ENCODE results near the gene ABCA5. TPM values are rescaled to one million over a fixed set of nuclear protein-coding genes. Genes with fewer than 3 reads are reported as not detected.
A peak's percentile ranks its signal among the peaks of the same experiment; 100 is the strongest.

ABCA5 gene, protein sequence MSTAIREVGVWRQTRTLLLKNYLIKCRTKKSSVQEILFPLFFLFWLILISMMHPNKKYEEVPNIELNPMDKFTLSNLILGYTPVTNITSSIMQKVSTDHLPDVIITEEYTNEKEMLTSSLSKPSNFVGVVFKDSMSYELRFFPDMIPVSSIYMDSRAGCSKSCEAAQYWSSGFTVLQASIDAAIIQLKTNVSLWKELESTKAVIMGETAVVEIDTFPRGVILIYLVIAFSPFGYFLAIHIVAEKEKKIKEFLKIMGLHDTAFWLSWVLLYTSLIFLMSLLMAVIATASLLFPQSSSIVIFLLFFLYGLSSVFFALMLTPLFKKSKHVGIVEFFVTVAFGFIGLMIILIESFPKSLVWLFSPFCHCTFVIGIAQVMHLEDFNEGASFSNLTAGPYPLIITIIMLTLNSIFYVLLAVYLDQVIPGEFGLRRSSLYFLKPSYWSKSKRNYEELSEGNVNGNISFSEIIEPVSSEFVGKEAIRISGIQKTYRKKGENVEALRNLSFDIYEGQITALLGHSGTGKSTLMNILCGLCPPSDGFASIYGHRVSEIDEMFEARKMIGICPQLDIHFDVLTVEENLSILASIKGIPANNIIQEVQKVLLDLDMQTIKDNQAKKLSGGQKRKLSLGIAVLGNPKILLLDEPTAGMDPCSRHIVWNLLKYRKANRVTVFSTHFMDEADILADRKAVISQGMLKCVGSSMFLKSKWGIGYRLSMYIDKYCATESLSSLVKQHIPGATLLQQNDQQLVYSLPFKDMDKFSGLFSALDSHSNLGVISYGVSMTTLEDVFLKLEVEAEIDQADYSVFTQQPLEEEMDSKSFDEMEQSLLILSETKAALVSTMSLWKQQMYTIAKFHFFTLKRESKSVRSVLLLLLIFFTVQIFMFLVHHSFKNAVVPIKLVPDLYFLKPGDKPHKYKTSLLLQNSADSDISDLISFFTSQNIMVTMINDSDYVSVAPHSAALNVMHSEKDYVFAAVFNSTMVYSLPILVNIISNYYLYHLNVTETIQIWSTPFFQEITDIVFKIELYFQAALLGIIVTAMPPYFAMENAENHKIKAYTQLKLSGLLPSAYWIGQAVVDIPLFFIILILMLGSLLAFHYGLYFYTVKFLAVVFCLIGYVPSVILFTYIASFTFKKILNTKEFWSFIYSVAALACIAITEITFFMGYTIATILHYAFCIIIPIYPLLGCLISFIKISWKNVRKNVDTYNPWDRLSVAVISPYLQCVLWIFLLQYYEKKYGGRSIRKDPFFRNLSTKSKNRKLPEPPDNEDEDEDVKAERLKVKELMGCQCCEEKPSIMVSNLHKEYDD (N-terminal part only)
- total RNA-seq = 20.7 TPM
- long read RNA-seq, partial matches to known transcripts = 1 of 3 reads
- long read RNA-seq, other reads (novel, unspliced or antisense) = 2 of 3 reads

DNA sequence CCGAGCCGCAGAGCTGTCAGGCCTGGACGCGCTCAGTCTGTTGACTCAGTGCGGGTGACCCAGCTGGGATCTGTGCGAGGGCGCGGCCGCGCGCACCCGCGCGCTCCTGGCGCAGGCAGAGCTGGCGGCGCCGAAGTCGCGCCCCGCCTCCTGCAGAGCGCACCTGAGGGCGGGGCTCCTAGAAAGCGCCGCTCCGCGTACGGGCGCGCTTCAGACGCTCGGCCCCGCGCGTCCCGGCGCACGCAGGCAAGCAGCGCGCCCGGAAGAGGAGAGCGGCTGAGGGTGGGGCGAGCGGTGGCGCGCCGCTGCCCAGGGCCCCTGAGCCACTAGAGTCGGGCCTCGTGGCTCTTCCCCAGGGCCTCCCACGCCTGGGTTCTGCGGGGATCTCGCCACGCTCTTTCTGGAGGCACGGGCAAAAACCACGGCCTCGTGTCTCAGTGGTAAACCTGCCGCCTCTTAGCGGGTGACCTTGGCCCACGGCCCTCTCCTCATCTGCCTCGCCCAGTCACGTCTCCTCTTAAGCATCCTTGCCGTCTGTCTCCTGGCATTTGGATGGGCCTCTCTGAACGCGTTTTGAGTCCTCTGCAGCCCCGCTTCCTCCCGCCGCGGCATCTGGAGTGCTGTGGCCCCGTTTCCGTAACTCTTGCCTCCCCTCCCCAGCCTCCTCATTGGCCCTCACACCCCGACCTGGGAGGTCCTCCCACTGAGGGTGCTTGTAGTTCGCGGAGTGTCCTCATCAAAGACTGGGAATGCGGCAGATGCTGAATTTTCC lies at the start of gene ABCA5:
ABCA5 (minus strand) TSS at position 74 of the 772 bp plus-strand sequence. CDS start 12,718 bp downstream, outside the sequence.
- no peaks in the 10 kb centered on the region for H3K9me3 ChIP-seq
- DNase-seq (peak; percentile 94), ATAC-seq (peak; percentile 98)
- peaks cover 4% of the 10 kb centered on the region for H3K4me1 ChIP-seq
- H3K27ac ChIP-seq = peak within 1 kb of the TSS; percentile 76
- peak within 1 kb of the TSS; percentile 73 for H3K4me3 ChIP-seq
- no peaks in the 10 kb centered on the region for H3K27me3 ChIP-seq
- intact Hi-C loops (cut with DNase I) = no loop called here
- no peaks in the 10 kb centered on the region for H3K36me3 ChIP-seq
- TF ChIP-seq, protein P1, sequence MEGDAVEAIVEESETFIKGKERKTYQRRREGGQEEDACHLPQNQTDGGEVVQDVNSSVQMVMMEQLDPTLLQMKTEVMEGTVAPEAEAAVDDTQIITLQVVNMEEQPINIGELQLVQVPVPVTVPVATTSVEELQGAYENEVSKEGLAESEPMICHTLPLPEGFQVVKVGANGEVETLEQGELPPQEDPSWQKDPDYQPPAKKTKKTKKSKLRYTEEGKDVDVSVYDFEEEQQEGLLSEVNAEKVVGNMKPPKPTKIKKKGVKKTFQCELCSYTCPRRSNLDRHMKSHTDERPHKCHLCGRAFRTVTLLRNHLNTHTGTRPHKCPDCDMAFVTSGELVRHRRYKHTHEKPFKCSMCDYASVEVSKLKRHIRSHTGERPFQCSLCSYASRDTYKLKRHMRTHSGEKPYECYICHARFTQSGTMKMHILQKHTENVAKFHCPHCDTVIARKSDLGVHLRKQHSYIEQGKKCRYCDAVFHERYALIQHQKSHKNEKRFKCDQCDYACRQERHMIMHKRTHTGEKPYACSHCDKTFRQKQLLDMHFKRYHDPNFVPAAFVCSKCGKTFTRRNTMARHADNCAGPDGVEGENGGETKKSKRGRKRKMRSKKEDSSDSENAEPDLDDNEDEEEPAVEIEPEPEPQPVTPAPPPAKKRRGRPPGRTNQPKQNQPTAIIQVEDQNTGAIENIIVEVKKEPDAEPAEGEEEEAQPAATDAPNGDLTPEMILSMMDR (IDR thresholded peaks at IDR 0.05) = no peak

DNA sequence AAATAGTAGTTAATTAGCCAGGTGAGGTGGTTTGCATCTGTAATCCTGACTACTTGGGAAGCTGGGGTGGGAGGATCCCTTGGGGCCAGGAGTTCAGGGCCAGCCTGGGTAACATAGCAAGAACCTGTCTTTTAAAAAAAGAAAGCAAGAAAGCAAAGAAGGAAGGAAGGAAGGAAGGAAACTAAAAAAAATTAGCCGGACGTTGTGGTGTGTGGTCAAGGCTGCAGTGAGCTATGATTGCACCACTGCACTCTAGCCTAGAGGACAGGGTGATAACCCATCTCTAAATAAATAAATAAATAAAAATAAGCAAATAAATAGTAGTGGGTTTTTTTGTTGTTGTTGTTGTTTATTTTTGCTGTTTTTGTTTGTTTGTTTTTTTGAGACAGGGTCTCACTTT lies 48.3 kb upstream of the ABCA5 start:
- intact Hi-C loops (cut with DNase I) = no loop called here
- Histone ChIP-seq H3K4me1 (no peaks in the 10 kb centered on the region), H3K9me3 (no peaks in the 10 kb centered on the region), H3K4me3 (no peak overlapping the region), H3K27me3 (no peaks in the 10 kb centered on the region), H3K27ac (no peak overlapping the region), H3K36me3 (no peaks in the 10 kb centered on the region)
- DNase-seq (no peak), ATAC-seq (no peak)
- TF ChIP-seq, protein P1 (IDR thresholded peaks at IDR 0.05) = no peak

DNA sequence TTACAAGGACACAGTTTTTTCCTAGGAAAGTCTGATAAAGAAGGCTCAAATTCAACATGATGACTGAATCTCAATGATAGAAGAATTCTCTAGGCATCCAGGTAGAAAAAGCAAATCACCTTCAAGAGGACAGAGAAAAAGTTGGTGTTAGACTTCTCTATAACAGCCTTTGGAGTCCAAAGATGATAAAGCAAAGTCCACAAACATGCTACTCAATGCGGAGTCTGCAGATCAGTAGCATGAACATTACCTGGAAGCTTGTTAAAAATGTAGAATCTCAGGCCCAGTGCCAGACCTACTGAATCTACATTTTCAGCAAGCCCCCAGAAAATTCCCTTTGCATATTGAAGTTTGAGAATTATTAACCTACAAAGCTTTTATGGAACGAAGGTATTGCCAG lies 46.1 kb upstream of the ABCA5 start:
- Histone ChIP-seq H3K27me3 (no peaks in the 10 kb centered on the region), H3K4me1 (no peaks in the 10 kb centered on the region), H3K9me3 (no peaks in the 10 kb centered on the region), H3K4me3 (no peak overlapping the region), H3K27ac (no peak overlapping the region), H3K36me3 (no peaks in the 10 kb centered on the region)
- no peak for ATAC-seq
- no peak for DNase-seq
- TF ChIP-seq, protein P1 (IDR thresholded peaks at IDR 0.05) = no peak
- intact Hi-C loops (cut with DNase I) = no loop called here

DNA sequence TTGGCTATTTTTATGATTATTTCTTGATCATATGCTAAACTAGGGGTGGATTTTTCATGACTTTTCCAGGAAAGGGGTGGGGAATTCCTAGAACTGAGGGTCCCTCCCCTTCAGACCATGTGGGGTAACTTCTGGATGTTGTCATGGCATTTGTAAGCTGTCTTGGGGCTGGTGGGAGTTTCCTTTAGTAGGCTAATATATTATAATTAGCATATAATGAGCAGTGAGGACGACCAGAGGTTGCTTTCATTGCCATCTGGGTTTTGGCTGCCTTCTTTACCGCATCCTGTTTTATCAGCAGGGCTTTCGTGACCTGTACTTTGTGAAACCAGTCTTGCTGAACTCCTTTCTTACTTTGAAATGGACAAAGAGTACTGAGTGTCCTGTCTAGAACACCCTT lies 40.4 kb upstream of the ABCA5 start:
- Histone ChIP-seq H3K4me1 (no peaks in the 10 kb centered on the region), H3K4me3 (no peak overlapping the region), H3K27ac (no peak overlapping the region), H3K36me3 (no peaks in the 10 kb centered on the region), H3K27me3 (no peaks in the 10 kb centered on the region), H3K9me3 (no peaks in the 10 kb centered on the region)
- no peak for DNase-seq
- ATAC-seq = no peak
- TF ChIP-seq, protein P1 (IDR thresholded peaks at IDR 0.05) = no peak
- intact Hi-C loops (cut with DNase I) = no loop called here

Measured in upper lobe of right lung (tissue), 1 donor.